HG03097 (cell line): ENCODE data around the gene APOC4.
"Not testable (repeated sequence)": the region's sequence is repeated elsewhere in the genome, so short reads cannot be mapped to it uniquely, and the experiment has no call there.

Source experiments
- ATAC-seq: cut with Tn5 transposase; IDR thresholded peaks from one replicate; pipeline ENCODE4 v1.9.1; 2021; ENCODE audit not compliant: unreplicated experiment, low FRiP score

The APOC4 gene

GRCh38 chr19:44942067-44942571 lies at the start of gene APOC4:
Gene APOC4, plus strand, starts transcription at chr19:44942237. Its CDS starts 41 bp downstream, at chr19:44942278.
- no peak for ATAC-seq

GRCh38 chr19:44892932-44893331 lies 49.1 kb upstream of the APOC4 start:
- ATAC-seq = no peak

GRCh38 chr19:44893332-44894051 lies 48.5 kb upstream of the APOC4 start:
- no peak for ATAC-seq

- ATAC-seq = no peak
Measured at GRCh38 chr19:44894052-44894400, 48.0 kb upstream of the APOC4 start.

GRCh38 chr19:44894946-44895345 lies 47.1 kb upstream of the APOC4 start:
- ATAC-seq = no peak

GRCh38 chr19:44897835-44898234 lies 44.2 kb upstream of the APOC4 start:
- ATAC-seq = no peak

- no peak for ATAC-seq
Measured at GRCh38 chr19:44900328-44901244, 41.5 kb upstream of the APOC4 start.

- ATAC-seq = no peak
Measured at GRCh38 chr19:44903216-44903601, 38.8 kb upstream of the APOC4 start.

GRCh38 chr19:44903602-44904425 lies 38.2 kb upstream of the APOC4 start:
- ATAC-seq = no peak

- ATAC-seq = no peak
Measured at GRCh38 chr19:44904426-44904994, 37.5 kb upstream of the APOC4 start.

- ATAC-seq = no peak
Measured at GRCh38 chr19:44905437-44906160, 36.4 kb upstream of the APOC4 start, which contains the start of gene APOE. Gene APOE, plus strand, starts transcription at chr19:44905796. Its CDS starts 829 bp downstream, at chr19:44906625.

GRCh38 chr19:44907613-44908012 lies 34.4 kb upstream of the APOC4 start:
- no peak for ATAC-seq

GRCh38 chr19:44908074-44908835 lies 33.8 kb upstream of the APOC4 start:
- no peak for ATAC-seq

GRCh38 chr19:44908836-44909261 lies 33.2 kb upstream of the APOC4 start:
- ATAC-seq = no peak

GRCh38 chr19:44909775-44910174 lies 32.3 kb upstream of the APOC4 start:
- ATAC-seq = no peak

GRCh38 chr19:44911896-44912295 lies 30.1 kb upstream of the APOC4 start:
- ATAC-seq = not testable (repeated sequence)

GRCh38 chr19:44912854-44913253 lies 29.2 kb upstream of the APOC4 start:
- ATAC-seq = no peak

GRCh38 chr19:44913512-44914432 lies 28.3 kb upstream of the APOC4 start:
- ATAC-seq = not testable (repeated sequence)
